Breast epithelium (tissue), 3 donors: Measurements from ENCODE around the gene C4orf50.

Experiments used
- POLR2AphosphoS5 ChIP-seq, 3 donors: sonication (generic); formaldehyde crosslinking; IDR thresholded peaks; one replicate each; pipeline ENCODE4 v1.6.1; 2017; ENCODE audit warnings: antibody characterized with exemption in 3 of 3
- TF ChIP-seq, protein P1 (sequence below), 3 donors: fragments of 450-650 bp; IDR thresholded peaks; one replicate each; pipeline ENCODE4 v1.5.1; 2016 to 2017; ENCODE audit warnings: antibody characterized with exemption in 3 of 3, mild to moderate bottlenecking in 3 of 3, moderate library complexity in 3 of 3

DNA sequence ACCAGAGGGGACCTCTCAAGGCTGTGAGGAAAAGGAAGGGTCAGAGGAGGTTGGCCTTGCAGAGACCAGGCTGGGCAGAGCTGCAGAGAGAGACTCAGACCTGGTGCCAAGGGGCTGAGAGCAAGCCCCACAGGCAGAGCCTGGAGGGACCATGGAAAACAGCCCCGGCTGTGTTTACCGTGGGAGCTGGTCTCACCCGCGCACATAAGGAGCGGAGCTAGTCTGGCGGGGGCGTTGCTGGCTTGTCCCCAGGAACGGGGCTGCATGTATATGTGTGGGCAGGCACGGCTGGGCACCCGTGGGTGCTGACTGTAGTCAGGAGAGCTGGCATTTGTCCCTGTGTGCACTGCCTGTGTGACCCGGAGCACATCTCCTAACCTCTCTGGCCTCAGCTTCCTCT, 45.7 kb downstream of the C4orf50 start:
- TF ChIP-seq, protein P1, sequence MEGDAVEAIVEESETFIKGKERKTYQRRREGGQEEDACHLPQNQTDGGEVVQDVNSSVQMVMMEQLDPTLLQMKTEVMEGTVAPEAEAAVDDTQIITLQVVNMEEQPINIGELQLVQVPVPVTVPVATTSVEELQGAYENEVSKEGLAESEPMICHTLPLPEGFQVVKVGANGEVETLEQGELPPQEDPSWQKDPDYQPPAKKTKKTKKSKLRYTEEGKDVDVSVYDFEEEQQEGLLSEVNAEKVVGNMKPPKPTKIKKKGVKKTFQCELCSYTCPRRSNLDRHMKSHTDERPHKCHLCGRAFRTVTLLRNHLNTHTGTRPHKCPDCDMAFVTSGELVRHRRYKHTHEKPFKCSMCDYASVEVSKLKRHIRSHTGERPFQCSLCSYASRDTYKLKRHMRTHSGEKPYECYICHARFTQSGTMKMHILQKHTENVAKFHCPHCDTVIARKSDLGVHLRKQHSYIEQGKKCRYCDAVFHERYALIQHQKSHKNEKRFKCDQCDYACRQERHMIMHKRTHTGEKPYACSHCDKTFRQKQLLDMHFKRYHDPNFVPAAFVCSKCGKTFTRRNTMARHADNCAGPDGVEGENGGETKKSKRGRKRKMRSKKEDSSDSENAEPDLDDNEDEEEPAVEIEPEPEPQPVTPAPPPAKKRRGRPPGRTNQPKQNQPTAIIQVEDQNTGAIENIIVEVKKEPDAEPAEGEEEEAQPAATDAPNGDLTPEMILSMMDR (IDR thresholded peaks at IDR 0.05), result no peak
- no peak for TF ChIP-seq POLR2AphosphoS5 (IDR thresholded peaks at IDR 0.05)
